NCI-H460 (cell line): ENCODE data around the gene GTF2H2C. TPM values are rescaled to one million over a fixed set of nuclear protein-coding genes. Genes with fewer than 3 reads are reported as not detected.
"Not testable (repeated sequence)": the region's sequence is repeated elsewhere in the genome, so short reads cannot be mapped to it uniquely, and the experiment has no call there.

Source experiments
- DNase-seq: peaks from one replicate; pipeline ENCODE4 v3.0.0-alpha.2; 2016; ENCODE audit warnings: low read depth; ENCODE audit errors: extremely low read depth
- polyA plus RNA-seq: library from polyadenylated mRNA; depleted of rRNA; stranded (reverse); fragments of >200 nt; gene quantifications from 2 replicates; pipeline ENCODE4 v1.2.3, GENCODE V29; 2014; cell fraction: nucleus; rRNA removed
- total RNA-seq: library from RNA; depleted of rRNA; stranded (reverse); fragments of >200 nt; shearing (Covaris generic); gene quantifications from 2 replicates; pipeline ENCODE4 v1.2.3, GENCODE V29; 2014; rRNA removed

GTF2H2C gene
- 99.9 and 123 TPM in 2 replicates for total RNA-seq
- 97.2 and 115 TPM in 2 replicates for polyA plus RNA-seq

GRCh38 chr5:69559908-69560330 lies at the start of gene GTF2H2C:
Gene GTF2H2C (plus strand): TSS chr5:69560191. CDS start chr5:69565133, 4,942 bp downstream.
- peak; percentile 69 for DNase-seq

- DNase-seq, result no peak
Observed at GRCh38 chr5:69510694-69511093, 49.3 kb upstream of the GTF2H2C start.

- no peak for DNase-seq
Observed at GRCh38 chr5:69512740-69513260, 47.2 kb upstream of the GTF2H2C start.

- not testable (repeated sequence) for DNase-seq
Observed at GRCh38 chr5:69515570-69515969, 44.4 kb upstream of the GTF2H2C start.

GRCh38 chr5:69516769-69517168 lies 43.2 kb upstream of the GTF2H2C start:
- no peak for DNase-seq

GRCh38 chr5:69517763-69518212 lies 42.2 kb upstream of the GTF2H2C start:
- peak; percentile 80 for DNase-seq

- DNase-seq, result no peak
Observed at GRCh38 chr5:69519285-69519684, 40.7 kb upstream of the GTF2H2C start.

- no peak for DNase-seq
Observed at GRCh38 chr5:69522035-69522434, 38.0 kb upstream of the GTF2H2C start.

GRCh38 chr5:69525490-69525889 lies 34.5 kb upstream of the GTF2H2C start:
- DNase-seq, result no peak

GRCh38 chr5:69526660-69527059 lies 33.3 kb upstream of the GTF2H2C start:
- DNase-seq, result no peak

- DNase-seq, result no peak
Observed at GRCh38 chr5:69527128-69527770, 32.7 kb upstream of the GTF2H2C start.

GRCh38 chr5:69528035-69528434 lies 32.0 kb upstream of the GTF2H2C start:
- DNase-seq, result no peak

GRCh38 chr5:69528609-69529008 lies 31.4 kb upstream of the GTF2H2C start:
- DNase-seq, result no peak

- DNase-seq, result no peak
Observed at GRCh38 chr5:69530561-69531405, 29.2 kb upstream of the GTF2H2C start.

- no peak for DNase-seq
Observed at GRCh38 chr5:69531406-69531801, 28.6 kb upstream of the GTF2H2C start.

GRCh38 chr5:69537911-69538310 lies 22.1 kb upstream of the GTF2H2C start:
- not testable (repeated sequence) for DNase-seq

GRCh38 chr5:69538735-69539134 lies 21.3 kb upstream of the GTF2H2C start:
- DNase-seq, result not testable (repeated sequence)

GRCh38 chr5:69541347-69541746 lies 18.6 kb upstream of the GTF2H2C start:
- not testable (repeated sequence) for DNase-seq

- DNase-seq, result not testable (repeated sequence)
Observed at GRCh38 chr5:69542838-69543618, 17.0 kb upstream of the GTF2H2C start.

- not testable (repeated sequence) for DNase-seq
Observed at GRCh38 chr5:69544602-69545001, 15.4 kb upstream of the GTF2H2C start.
